GOT3 (cell line): ENCODE data around the gene CHAF1A.

Source experiments
- DNase-seq: peaks from one replicate; lab custom pipeline; 2025; ENCODE audit warnings: mixed read lengths; lab: John Stamatoyannopoulos, UW

The CHAF1A gene

DNA sequence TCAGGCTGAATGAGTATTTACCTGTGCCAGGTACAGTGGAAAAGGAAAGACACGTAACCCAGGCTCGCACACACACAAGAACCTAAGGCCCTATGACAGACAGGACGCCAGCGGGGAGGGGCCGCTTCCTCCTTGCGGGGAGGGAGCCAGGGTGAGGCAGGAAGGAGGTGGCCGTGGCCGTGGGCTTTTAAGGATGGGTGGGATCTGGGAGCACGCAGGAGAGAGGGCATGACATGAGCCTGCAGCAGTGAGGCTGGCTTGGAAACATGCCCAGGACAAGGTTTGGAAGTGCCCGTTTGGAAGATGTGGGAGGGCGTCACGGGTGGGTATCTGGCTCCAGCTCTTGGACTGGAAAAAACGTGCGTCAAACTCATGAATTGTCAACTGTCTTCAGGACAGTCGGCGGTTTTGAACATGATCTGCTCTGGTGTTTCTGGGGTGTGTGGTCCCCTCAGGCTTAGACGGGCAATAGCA lies 22.1 kb upstream of the CHAF1A start:
- no peak for DNase-seq

DNA sequence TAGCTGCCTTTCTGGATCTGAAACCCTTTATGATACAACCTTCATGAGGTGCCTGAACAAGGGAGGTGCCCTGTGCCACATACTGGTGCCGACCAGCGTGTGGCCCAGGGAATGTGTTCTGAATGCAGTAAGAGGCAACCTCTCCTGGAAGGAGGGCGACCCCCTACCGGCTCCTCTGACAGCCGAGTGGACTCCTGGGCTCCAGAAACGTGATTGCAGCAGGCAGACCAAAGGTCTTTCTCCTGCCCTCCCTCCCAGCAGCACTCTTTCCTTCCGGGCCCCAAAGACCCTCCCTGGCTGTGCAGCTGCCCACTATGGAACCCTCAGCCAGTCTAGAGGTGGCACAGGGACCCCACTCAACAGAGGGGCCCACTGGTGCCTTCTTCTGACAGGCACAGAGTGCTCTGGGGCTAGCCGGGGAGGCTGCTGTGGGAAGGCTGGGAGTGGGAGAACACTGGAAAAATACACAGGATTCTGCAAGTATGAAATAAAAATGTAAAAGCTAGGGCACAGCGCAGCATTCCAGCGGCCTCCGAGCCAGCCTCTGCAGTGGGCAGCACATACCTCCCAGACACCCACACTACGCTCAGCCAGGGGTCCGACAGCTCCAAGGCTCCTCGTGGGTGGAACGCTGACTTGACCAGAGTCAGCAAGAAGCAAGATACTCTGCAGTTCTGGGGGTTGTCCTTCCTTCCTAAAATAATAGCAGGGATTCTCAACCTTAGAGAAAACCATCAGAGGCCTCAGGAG lies 17.0 kb upstream of the CHAF1A start:
- DNase-seq = no peak

DNA sequence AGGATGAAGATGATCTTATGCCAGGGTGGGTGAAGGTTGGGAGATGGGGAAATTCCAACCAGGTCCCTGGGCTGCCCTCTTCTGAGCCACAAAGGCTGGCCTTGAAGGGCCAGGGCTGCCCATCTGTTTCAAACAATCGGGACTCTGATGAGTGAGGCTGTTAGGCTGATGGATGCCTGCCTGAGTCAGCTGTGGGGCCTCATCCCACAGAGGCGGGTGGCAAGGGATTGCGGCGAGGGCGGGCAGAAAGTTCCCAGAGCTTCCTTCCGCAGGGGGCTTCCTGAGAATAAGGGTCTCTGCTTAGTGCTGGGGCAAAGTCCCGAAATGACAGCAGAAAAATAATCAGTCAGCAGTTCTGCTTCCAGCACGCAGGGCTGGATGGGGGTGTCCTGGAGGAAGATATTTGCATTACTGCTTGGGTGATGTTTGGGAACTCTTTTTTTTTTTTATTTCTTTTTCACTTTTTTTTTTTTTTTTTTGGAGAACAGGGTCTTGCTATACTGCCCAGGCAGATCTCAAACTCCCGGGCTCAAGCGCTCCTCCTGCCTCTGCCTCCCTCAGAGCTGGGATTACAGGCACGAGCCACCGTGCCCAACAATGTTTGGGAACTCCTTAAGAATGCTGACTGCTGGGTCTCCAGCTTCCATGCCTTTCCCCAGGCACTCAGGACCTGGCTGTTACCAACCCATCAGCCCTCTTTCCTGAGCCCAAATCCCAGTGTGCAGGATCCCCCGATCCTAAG lies 16.2 kb upstream of the CHAF1A start:
- DNase-seq = no peak

DNA sequence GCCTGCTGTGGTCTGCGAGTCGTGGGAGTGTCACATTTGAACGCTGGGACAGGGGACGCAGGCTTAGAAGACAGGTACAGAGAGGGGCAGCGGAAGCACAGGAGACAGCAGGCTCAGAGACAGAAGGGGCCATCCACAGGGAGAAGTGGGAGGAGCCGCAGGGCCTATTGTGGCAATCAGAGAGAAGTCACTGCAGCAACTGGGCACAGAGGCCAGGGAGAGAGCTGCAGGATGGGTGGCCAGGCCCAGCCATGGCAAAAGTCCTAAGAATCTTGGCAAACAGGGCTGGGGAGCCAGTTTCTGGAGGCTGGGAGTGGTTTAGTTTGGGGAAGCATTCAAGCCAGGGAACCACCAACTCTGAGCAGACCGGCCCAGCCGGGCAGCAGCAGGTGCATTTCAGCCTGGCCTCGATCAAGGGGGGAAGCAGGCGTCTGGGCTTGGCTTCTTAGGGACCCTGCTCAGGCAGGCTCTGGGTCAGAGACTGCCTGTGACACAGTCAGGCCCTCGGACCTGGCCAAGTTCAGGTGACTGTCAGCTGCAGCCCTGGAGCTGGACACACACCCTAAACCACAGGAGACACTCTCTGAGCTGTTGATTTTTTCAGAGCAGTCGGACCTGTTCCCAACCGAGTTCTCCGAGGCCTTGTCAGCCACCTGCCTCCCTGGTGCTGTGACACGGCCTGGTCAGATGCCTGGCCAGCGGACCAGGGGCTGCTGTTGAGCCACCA lies 13.9 kb upstream of the CHAF1A start:
- no peak for DNase-seq

DNA sequence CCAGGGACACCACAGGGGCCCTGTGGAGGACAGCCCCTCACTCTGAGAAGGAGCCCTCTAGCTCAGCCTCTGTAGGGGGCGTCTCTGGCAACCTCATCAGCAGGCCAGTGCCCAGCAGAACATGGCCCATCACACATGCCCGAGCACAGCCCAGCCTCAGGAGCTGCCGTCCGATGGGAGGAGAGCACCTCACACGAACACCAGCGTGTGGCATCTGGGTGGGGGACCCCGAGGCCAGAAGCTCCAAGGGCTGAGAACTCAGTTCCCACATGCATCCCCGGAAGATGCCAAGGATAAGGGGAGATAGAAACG lies 13.4 kb upstream of the CHAF1A start:
- no peak for DNase-seq

DNA sequence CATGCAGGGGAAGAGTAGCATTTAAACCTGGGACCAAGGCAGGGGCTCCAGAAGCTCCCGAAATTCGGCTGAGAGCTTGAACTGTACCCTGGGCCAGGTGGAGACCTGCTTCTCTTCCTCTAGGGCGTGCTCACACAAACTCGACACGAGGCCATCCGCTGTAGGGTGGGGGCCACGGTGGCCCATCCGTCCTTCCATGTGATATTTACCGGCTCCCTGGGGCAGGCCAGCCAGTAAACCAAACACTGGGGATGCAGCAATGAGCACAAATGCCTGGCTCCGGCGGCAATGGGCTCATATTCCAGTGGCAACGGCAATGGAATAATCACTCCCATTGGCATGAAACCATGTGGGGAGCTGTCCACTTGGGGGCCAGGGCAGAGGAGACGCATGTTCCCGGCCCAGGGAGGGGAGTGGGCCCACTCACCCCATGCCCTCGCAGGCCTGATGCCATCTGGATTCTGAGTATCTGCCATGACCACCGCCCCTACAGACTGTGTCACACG lies 12.9 kb upstream of the CHAF1A start:
- no peak for DNase-seq

DNA sequence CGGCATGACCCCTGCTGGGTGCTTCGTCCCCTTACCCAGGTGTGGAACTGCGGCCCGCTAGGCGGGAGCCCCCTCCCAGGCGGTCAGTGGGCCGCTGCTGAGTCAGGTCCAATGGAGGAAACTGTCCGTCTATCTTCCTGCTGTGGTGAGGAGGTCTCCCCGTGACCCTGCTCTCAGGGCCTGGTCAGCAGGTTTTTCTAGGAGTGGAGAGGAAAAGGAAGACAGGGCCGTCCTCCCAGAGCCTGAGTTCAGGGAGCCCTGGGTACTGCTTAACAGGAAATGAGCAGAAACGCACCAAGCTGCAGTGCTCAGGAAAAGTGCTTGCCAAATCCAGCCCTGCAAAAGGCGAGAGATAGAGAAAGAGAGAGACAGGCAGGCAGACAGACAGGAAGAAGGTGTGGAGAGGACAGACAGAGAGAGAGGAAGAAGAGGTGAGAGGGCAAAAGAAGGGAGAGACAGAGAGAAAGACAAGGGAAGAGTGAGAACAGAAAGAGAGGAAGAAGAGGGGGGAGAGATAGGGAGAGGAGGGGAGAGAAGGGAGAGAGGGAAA lies 12.3 kb upstream of the CHAF1A start:
- no peak for DNase-seq

DNA sequence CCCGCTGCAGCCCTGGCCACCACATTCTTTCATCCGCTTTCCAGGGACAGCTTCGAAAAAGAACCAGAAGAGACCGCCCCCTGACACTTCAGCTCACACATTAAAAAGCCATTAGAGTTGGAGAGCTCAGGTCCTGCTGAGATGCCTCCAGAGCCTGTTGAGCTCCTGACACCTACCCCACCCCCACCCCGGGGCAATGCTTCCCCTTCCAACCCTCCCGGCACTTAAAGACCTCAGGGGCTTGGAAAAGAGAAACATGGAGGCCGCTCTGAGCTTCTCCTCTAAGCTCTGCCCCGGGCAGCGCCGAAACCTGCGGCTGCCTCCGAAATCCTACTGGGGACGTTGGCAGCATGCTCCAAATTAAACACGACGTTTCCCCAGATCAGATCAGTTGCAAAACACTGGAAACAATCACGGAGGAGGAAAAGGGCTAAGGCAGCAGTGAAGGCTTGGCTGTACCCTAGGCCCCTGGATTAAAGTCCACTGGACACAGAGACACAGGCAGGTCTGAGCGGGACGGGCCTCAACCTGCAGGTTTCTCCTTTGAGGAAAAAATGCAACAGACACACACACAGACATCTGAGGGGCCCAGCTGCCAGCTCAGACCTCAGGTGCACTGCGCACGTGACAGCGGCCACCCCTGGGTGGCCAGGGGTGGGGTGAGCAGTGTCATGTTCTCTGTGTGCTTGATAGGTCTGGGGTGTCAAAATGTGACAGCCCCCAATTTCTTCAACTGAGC lies 11.7 kb upstream of the CHAF1A start:
- DNase-seq = no peak

DNA sequence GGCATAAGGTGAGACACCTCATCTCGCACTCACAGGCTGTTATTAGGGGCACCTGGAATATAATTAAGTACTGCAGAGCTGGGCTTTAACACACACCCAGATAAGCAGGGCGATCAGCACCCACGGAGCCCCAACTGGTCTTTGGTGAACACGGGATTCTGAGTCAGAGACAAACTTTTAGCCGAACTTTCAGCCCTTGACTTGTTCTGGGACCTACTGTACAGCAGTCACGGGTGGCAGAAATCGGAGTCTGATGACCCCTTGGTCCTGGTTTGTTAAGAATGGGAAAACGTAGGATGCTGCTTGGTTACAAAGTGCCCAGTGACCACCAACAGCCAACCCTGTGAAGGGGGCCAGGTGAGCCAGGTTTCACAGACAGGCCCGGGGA lies 11.1 kb upstream of the CHAF1A start:
- DNase-seq = no peak

DNA sequence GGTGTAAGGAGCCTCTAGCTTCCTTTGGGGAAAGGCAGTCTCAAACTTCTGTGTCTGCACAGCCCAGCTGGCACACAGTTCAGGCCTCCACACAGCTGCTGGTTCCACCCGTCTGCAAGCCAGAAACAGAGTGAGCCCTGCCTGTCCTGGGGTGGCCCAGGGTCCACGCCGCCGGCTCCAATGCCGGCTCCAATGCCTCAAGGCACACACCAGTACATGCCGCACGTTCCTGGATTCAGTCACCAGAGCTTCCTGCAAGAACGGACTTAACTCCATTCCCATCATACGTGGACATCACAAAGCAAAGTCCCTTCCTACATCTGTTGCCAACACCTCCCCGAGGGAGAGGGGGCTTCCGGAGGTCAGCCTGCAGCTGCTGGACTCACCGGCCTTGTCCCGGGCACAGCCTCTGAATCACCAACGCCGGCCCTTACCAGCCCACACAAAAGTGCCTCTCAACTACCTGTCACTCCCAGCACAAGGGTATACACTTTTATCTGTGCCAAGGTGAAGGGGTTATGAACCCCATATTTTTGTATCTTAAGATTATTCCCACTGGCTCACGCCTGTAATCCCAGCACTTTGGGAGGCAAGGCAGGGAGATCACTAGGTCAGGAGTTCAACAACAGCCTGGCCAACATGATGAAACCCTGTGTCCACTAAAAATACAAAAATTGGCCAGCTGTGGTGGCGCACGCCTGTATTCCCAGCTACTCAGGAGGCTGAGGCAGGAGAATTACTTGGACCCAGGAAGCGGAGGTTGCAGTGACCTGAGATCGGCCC lies 10.5 kb upstream of the CHAF1A start:
- no peak for DNase-seq

DNA sequence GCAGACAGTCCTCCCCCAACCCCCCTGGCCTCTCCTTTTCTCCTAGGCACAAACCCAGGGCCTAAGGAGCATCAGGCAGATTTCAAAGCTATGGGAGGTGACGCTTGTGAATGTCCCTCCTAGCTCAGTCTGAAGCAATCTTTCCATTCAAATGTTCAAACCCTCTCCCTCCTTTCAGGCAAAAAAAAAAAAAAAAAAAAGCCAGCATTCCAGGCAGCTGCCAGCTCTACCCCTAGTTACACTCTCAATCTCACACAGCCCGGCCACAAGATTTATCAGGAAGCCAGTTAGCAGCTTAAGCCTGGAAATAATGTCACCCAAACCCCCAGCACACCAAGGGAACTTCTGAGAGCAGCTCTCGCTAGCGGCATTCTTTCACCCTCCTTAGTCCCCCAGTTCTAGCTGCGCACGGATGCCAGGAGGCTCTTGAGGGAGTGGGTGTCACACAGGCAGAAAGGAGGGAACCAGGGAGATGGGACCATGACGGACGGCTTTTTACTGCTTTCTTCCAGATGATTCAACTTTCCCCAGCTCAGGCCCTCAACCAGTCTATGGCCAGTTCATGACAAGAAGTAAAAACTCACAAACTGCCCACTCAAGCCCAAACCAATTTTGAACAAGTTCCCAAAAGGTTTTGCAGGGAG lies 8.4 kb upstream of the CHAF1A start:
- DNase-seq = no peak

DNA sequence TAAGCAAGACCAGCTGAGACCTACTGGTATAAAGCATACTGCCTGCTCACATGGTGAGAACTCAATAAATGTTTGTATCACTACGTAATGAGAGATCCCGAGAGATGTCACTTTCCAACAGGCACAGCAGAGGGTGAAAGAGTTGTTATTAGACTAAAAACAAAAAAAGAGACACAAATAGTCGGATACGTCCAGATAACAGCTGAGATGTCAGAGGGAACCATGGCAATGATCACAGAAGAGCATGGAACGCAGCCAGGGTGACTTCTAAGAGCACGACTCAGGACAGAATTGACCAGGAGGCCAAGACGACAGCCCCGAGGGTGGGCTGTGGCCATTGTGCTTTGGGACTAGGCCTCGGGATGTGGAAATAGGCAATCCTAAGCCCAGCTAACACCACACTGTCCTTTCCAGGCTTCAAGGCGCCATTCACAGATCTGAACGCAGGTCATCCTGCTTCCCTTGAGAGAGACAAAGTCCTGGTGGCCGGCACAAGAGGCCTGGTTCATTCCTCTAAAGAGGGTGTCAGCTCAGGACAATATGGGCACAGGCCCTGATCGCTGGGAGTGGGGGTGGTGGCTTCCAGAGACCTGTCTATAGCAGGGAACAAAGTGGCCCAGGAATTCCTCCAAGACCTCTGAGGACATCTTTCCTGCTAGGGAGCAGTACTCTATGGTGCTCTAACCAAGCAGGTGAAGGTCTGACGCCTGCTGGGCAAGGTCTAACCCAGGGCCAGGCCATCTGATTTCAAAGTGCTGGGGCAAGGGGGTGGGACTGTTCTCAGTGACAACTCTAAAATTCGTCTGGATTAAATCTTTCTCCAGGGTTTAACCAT lies 5.3 kb upstream of the CHAF1A start:
- no peak for DNase-seq

DNA sequence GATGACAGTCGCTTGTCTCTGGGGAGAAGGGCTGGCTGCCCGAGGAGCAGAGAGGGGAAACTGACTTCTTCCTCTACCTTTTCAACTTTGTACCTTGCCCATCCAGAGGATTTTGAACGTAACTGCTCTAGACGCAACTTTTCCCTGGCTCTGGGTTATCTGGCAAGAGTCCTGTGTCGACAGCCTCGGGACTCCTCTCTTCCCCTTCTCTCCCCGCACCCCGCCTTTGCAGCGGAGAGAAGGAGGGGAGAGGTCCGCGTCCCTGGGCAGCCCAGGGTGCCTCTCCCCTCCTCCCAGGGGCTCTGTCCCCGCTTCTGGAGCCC lies 2.7 kb upstream of the CHAF1A start:
- DNase-seq = no peak

DNA sequence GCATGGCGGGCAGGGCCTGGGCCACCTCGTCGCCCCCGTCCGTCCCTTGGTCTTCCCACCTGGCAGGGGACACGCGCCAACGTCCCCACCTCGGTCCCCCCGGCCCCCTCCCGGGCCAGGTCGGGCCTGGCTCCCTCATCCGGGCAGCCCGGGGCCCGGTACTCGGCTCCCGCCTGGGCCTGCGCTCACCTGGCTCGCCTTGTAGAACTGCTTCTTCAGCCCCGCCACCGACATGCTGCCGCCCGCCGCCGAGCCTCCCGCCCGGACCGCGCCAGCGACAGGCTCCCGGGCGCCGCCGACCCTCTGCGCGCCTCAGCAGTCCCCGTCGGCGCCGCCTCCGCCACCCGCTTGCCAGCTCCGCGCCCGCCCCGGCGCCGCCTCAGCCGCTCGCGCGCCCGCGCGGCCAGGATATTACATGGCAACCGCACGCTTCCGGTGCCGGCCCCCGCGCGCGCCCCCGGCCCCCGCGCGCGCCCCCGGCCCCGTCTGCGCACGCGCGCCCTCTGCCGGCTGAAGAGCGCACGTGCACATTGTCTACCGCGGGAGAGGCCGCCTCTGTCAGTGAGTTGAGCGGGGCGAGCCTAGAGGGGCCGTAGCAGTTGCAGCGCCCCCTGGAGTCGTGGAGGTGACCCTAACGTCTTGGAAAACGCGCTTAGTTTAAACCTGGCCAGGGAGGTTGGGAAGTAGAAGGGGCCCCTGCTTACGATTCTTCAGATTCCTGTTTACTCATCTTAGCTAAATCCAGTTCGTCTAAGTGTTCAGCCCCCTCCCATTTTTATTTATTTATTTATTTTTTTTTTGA lies 2.1 kb upstream of the CHAF1A start, which contains the start of gene SH3GL1:
TSS of gene SH3GL1 (minus strand) at position 413 of the 802 bp plus-strand sequence. CDS start at position 234, 179 bp downstream.
- DNase-seq = peak; percentile 72

DNA sequence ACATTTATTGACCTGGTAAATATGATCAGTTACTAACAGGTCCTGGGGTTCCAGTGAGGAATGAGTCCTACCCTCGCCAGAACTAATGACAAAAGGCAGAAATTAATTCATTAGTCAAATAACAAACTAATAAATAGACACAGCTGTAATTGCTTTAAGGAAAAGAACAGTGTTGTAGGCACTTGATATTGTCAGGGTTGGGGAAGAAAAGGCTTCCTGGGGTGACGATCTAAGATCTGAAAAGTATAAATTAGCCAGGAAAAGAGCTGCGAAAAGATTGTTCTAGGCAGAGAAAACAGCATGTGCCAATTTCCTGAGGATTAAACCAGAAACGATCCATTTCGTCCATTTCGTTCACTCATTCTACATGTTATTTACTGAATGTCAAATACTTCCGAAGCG lies 670 bp upstream of the CHAF1A start:
- no peak for DNase-seq

DNA sequence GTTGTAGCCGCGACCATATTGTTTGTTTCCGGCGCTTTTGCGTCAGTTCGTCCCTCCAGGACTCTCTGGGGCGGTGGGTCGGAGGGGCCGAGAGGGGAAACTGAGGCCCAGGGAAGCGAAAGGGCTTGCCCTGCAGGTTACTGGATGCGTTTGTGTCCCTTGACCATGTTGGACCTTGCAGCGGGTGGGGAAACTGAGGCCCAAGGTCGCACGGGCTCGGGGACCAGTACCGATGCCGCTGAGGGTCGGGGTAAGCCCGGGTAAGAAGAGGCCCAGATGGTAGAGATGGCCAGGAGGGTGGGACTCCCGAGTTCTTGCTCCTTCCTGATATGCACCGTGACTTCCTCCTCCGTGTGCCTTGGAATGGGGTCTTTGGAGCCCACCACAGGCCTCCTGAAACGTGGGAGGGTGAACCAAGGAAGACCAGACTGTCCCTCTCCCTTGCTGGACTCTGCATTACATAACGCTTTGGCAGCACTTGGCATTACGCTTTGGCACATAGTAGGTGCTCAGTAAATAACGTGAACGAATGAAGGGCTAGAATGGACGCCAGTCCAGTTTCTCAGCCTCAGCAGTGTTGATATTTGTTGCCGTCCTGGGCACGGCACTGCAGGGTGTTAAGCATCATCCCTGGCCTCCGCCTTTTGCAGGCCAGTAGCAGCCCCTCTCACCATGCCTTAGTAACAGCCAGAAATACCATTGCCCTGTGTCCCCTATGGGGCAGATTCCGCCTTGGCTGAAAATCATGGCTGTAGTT lies 743 bp downstream of the CHAF1A start:
- no peak for DNase-seq

DNA sequence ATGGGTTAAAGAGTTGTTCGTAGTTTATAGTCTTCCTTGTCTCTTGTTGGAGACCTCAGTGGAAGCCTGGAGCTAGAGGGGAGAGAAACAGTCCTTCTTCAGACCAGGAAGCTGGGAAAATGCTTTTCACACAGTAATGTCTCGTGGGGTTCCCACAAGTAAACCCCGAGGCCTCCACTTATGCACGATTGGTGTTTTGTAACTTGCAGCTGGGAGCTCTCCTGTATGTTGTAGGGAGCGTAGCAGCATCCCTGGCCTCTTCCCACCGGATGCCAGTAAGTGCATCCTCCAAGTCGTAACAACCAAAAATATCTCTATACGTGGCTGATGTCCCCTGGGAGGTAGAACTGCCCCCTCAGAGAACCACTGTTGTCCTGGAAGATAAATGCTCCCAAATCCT lies 3.5 kb downstream of the CHAF1A start:
- no peak for DNase-seq

DNA sequence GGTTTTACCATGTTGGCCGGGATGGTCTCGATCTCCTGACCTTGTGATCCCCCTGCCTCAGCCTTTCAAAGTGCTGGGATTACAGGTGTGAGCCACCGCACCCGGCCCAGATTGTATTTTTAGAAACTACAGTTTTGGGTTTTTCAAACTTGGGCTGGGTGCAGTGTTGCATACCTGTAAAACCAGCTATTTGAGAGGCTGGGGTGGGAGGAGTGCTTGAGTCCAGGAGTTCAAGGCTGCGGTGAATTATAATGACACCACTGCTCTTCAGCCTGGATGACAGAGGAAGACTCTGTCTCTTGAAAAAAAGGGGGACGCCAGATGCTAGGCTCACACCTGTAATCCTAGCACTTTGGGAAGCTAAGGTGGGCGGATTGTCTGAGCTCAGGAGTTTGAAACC lies 4.2 kb downstream of the CHAF1A start:
- DNase-seq = no peak
